Measurements from ENCODE around the gene CNTNAP1. TPM values are rescaled to one million over a fixed set of nuclear protein-coding genes. Genes with fewer than 3 reads are reported as not detected.

CNTNAP1 gene
- total RNA-seq, 1 donor from 2014 or later, result 6.7 TPM

DNA sequence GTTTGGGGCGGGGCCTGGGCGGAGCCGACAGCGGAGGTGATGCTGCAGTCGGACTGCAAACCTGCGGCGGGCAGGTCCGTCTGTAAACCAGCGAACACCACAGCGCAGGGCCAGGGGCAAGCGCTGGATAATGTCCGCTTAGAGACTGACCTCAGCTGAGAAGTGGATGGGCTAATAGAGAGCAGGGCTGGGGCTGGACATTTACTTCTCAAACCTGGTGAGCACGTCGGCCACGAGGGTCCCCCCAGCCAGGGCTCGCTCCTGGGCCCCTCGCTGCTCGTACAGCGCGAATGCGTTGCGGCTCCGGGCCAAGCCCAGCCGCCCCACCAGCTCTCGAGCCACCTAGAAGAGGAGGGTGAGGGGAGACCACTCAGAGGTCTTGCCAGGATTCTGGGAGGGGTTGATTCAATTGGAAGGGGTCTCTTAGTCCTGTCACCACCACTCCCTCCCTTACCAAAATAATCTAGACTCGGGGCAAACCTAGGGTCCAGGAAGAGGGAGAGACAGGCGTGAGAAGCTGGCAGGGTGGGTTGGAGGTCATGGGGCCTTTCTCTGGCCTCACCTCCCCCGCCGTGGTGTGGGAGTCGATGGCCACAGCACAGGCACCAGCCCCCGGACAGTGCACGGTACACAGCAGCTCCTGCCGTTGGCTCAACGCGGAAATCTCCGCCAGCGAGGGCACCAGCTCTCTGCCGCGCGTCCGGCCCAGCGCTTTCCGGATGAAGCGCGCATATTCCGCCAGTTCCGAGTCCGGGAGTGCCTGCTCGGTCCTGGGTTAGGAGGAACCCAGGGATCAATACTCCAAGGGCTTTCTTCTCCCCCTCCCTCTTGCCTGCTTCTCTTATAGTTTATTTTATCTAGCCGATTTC is 11.3 kb upstream of the CNTNAP1 start:
- no peak for DNase-seq (ENCODE audit: low read depth in 2 of 2)

DNA sequence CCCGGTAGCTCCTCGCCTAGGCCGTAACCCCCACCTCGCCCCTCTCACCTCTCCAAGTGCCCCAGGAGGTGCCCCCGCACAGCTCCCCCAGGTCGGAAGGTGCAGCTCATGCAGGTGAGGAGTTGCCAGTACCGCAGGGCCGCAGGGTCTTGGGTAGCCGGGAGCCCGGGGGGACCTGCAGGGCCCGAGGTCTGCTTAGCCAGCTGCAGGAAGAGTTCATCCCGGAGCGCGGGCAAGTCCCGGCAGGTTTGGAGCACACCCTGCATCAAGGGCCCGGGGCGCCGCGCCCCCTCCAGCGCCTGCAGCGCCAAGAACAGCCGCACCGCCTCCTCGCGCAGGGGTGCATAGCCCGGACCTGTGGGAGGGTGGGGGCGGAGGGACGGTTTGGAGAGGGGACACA is 10.3 kb upstream of the CNTNAP1 start:
- DNase-seq (ENCODE audit: low read depth in 2 of 2), result no peak

DNA sequence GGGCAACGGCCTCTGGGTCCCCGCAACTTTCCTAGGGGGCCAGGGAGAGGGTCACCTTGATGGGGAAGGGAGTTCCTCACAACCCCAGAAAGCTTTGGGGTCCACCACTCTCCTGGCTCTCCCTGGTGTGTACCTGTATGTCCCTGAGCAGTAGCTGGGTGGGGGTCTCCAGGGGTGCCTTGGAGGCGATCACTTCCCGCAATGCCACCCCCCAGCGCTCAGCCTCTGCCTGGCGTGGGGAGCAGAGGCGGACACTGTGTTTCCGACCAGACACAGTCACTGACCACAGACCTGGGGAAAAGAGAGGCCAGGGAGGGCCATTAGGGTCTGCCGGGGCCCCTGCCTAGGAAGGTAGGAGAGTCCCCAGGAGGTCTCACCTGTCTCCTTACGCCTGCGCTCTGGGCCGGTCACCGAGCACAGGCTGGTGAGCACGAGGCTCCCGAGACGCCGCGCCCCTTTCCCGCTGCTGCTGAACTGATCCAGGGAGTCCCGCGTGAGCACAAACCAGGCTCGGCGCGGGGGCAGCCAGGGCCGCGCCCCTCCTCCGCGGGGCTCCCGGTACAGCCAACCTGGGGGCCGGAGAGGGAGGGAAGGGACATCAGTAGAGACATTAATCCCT is 9.0 kb upstream of the CNTNAP1 start:
- no peak for DNase-seq (ENCODE audit: low read depth in 2 of 2)

DNA sequence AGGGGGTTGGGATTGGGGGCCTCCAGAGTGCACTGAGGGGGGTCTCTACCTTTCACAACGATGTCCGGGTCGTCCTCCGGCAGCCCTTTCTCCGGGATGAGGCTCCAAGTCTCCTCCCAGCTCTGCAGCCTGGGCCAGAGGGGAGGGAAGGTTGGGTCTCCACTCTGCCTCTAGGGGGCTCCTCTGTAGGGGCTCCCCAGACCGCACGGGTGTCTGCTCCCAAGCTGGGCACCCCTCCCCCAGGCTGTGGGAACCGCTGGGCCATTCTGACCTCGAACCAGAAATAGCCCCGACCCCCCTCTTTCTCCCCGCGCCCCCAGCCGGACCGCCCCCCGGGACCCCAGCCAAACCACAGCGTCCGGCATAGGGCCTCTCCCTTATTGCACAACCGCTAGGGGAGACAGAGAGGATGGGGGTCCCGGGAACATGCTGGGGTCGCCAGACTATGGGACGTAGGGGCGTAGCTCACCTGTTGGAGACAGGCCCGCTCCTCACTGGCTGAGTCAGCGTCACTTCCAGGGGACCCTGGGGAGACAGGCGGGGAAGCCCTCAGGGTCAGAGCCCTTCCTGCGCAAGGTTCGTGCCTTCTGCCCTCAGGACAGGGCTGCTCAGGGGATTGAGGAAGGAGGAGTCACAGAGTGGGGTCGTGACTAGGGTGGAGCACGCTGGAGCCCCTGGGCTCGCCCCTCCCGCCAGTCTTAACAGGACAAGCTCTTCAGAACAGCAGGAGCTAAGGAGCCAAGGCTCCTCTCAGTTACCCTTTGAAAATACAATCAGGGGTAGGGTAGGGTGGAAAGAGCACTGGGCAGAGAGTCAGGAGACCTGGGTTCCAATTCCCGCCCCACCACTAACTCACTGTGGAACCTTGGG is 8.2 kb upstream of the CNTNAP1 start:
- peak; percentile 62 to 63 for DNase-seq (ENCODE audit: low read depth in 2 of 2)

DNA sequence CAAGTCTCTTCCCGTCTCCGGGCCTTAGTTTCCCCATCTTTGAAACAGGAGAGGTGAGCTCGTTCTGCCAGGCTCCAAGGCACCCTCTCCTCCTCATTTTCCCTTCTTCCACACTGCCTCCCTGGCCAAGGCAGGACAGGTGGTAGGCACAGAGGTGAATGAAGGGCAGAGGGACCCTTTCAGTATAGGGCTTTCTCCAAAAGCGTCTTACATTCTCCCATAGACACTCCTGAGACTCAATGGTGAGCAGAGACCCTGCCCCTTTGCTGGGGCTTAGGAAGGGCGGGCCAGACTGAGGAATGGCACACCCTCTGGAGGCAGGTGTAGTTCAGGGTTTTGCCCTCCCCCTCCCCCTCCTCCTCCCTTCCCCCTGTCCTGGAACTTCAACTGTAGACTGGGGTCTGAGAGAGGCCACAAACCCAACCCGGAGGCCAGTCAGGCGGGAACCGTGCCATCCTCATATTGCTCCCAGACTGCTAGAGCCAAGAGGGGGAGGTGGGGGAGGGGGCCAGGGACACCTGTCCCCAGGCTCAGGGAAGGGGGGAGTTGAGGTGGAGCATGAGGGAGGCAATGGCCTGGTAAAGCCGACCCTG is 7.5 kb upstream of the CNTNAP1 start:
- peak in 1 of 2 donors; percentile 18 for DNase-seq (ENCODE audit: low read depth in 2 of 2)

DNA sequence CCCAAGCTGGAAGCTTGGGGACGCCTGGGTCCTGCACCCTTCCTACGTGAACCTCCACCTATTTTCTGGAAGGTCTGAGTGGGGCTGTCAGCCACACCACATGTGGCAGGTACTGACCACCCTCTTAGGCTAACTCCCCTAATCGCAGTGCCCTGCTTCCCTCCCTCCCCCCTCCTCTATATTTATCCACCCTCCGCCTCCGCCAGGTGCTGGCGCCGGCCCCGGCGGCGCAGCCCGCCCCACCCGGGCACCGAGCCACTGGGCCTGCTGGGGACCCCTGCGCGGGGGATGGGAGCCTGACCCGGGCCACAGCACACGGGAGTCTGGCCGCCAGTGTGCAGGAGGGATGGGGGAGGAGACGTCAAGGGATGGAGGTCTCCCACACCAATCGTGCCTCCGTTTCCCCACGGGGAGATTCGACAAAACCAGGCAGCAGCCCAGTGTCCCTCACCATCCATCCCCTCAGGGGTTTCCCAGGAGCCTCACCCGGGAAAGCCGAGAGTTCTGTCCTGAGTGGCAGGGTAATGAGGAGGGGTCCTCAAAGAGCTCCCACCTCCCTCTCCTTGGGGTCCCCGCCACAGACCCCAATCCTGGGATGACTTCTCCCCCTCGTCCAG is 6.9 kb upstream of the CNTNAP1 start:
- DNase-seq (ENCODE audit: low read depth in 2 of 2), result peak in 1 of 2 donors; percentile 18

DNA sequence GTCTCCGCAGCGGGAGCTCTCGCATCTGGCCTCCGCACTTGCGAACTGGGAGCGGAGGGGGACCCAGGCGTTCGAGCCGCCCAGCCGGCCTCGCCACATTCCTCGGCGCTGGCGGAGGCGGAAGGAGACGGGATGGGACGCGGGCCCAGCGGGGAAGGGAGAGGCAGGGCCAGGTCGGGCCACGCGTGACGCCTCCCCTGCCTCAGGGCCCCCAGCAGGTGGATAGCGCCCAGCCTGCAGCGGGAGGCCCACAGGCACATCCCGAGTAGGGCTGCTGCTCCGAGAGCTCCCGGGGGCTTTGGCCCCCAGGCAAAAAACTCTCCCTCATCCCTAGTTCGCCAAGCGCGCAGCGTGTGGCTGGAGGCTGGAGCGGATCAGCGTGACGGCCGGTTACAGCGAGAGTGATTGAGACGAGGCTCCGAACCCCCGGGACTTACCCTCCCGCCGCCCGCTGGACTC is 6.3 kb upstream of the CNTNAP1 start:
- peak; percentile 61 to 65 for DNase-seq (ENCODE audit: low read depth in 2 of 2)

DNA sequence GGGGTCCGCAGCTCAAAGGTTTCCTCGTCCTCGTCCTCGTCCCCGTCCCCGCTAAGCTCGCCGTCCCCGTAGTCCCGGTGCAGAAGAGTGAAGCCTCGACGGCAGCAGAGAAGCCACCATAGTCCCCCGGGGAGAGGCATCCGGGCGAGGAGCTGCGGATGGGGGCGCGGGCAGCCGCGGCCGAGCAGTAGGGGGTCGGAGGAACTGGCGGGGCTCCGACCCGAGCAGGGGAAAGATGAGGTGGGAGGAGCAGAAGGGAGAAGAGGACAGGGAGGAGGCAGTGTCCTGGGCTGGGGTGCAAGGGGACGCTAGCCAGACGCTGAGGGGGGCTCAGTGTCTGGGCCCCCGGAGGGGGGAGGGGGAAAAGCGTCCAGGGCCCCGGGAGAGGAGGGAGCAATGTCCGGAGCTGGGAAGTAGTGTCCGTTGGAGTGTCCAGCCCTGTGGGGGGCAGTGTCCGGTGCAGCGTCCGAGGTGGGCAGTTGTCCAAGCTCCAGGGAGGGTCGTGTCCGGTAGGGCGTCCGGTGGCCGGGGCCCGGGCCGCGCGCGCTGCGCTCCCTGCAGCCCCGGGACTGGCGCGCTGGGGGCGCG is 5.8 kb upstream of the CNTNAP1 start, which contains the start of gene PLEKHH3:
Gene PLEKHH3, minus strand, starts transcription at position 571 of the 588 bp plus-strand sequence. Its CDS starts 431 bp downstream, at position 140.
- no peak for DNase-seq (ENCODE audit: low read depth in 2 of 2)

DNA sequence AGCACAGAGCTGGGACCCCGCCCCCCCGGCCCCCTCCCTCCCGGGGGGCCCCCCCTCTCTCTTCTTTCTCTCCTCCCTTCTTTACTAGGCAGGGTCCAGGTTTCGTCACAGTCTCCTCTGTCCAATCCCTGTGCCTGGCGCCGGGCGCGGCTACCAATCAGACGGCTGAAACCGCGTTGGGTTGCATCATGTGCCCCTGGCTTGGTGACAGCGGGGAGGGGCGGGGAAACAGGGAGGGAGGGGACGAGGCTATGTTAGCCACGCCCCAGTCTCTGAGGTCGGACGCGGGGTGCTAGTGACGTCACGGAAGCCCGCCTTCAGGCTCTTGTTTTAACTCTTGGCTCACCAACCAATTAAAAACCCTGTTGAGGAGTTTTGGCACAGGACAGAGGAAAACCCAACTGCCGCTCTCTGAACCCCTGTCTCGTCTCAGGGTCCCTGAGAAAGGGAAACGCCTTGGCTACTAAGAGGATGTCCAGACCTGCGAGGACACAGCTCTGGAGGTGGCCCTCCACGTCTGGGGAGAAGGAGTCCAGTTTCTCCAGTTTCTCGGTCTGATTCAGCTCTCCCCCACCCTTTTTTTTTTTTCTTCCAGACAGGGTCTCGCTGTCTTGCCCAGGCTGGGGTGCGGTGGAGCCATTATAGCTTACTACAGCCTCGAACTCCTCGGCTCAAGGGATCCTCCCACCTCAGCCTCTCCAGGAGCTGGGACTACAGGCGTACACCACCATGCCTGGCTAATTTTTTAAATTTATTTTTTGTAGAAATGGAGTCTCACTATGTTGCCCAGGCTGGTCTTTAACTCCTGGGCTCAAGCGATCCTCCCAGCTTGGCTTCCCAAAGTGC is 5.1 kb upstream of the CNTNAP1 start:
- peak; percentile 100 for DNase-seq (ENCODE audit: low read depth in 2 of 2)

DNA sequence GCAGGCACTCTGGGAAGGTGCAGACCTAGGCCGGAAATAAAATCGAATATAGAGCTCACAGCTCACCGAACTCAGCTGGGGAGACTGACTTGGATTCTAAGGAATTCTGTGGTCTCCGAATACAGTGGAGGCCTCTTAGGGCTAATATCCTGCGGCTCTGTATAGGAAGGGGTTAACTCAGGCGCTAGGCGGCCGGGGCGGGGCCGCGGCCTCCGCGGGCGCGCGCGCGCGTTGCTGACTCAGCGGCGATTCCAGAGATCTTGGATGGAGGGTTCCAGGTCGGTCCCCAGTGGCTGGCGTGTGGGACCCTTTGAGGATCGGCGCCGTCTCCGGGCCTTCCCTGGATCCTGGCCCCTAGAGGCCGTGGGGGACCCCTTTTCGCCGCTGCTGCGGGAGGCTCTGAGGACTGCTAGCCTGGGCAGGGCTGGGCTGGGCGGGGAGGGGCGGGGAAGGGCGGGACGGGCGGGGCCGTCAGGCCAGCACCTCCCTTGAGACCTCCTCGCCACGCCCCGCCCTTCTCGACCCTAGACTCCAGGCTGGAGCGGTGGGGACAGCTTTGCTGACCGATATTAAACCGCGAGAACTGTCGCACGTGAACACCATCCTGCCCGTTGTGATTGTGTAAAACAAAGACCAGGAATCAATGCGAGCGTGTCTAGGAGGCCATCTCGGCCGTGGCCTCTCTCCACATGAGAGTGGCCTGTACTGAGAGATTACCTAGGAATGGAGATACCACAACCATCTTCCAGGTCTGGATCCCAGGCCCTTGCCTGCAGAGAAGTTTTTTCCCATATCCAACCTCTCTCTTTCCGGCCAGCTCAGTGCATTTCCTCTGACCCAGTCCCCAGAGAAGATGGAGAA is 4.2 kb upstream of the CNTNAP1 start:
- peak; percentile 79 to 86 for DNase-seq (ENCODE audit: low read depth in 2 of 2)

DNA sequence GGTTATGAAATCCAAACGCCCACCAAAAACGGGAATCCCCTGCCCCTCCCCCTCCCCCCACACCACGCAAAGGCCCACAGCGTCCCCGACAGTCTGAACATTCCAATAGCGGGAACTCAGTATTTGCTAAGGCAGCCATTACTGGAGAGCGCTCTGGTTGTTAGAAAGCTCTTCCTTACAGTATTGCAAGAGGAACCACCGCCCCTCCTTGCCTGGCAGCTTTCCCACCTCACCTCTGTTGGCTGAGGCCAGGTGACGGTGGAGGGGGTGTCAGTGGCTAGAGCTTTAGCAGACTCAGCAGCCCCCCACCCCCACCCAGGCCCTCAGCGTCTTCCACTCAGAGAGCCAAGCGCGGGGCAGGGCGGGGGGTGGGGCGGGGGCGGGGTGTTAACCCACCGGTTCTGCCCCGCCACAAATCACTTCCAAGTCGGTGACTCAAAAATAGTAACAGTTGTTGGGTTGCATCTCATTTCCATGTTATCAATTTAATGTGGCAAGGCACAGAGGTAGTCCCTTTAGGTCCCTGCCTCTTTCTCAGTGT is 3.3 kb upstream of the CNTNAP1 start:
- peak; percentile 48 to 57 for DNase-seq (ENCODE audit: low read depth in 2 of 2)

DNA sequence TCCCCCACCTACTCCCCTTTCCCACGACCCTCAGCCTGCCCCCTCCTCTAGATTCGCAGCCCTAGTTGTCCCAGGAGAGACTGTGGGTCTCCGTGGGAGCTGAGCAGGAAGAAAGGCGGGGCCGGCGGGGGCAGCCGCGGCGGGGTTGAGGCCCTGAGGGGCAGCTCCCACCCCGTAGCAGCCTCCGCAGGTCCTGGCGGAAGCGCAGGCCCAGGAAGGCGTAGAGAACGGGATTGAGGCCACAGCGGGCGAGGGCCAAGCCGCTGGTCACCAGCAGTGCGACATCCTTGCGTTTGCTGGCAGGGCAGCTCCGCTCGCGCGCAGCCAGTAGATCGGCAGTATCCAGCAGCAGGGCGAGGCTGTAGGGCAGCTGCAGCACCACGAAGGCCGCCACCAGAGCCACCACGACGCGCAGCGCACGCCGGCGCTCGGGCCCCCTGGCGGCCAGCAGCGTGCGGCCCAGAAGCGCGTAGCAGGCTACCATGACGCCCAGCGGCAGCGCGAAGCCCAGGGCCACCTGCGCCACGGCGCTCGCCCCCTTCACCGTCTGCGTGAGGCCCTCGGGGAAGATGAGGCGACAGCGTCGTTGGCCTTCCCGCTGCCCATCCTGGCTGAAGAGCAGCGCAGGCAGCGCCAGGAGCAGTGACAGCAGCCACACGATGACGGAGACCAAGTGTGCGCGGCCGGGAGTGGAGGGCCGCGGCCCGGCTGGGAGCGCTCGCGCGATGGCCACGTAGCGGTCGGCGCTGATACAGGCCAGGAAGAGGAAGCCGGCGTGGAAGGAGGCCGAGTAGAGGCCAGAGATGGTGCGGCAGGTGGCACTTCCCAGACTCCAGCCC is 2.6 kb upstream of the CNTNAP1 start:
- peak; percentile 88 to 93 for DNase-seq (ENCODE audit: low read depth in 2 of 2)

DNA sequence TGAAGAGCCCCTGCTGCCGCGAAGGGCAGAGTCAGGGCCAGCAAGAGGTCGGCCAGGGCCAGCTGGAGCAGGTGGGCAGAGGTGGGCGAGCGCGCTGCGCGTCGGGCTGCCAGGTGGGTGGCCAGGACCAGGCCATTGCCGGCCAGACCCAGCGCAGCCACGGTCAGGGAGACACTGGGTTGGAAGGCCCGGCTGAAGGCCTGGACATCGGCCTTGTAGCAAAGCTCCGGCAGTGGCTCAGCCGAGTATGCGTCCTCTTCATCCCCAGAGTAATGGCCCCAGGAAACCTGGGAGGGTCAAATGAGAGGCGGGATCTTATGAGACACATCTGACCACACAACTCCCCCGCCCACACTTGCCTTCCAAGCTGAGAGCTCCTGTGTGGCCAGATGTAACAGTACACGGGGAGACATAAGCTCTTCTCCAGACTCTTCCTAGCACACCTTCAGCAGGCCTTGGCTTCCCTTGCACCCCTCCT is 2.0 kb upstream of the CNTNAP1 start:
- no peak for DNase-seq (ENCODE audit: low read depth in 2 of 2)

DNA sequence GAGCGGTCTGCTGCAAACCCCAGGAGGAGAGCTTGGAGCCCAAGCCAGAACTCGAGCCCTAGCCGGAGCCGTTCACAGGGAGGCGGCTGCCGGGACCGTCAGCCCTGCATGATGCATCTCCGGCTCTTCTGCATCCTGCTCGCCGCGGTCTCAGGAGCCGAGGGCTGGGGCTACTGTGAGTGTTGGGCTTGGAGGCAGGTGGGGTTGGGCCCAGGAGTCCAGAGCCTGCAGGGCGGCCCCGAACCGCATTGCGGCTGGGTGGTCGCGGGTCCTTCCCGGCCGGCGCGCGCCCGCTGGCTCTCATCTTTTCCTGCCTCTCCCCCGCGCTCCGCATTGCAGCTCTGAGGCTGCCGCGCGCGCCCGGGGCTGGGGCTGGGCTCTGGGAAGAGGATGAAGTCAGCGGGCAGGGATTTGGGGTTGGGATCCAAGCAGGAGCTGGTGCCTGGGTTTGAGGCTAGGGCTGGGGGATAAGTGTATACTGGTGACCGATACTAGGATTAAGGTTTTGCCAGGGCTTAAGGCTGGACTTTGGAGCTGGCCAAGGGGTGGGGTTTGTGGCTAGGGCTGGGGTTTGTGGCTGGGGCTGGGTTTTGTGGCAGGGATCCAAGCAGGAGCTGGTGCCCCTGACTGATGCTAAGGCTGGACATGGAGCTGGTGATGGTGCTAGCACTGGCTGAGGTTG is 532 bp downstream of the CNTNAP1 start:
- peak; percentile 45 to 77 for DNase-seq (ENCODE audit: low read depth in 2 of 2)

DNA sequence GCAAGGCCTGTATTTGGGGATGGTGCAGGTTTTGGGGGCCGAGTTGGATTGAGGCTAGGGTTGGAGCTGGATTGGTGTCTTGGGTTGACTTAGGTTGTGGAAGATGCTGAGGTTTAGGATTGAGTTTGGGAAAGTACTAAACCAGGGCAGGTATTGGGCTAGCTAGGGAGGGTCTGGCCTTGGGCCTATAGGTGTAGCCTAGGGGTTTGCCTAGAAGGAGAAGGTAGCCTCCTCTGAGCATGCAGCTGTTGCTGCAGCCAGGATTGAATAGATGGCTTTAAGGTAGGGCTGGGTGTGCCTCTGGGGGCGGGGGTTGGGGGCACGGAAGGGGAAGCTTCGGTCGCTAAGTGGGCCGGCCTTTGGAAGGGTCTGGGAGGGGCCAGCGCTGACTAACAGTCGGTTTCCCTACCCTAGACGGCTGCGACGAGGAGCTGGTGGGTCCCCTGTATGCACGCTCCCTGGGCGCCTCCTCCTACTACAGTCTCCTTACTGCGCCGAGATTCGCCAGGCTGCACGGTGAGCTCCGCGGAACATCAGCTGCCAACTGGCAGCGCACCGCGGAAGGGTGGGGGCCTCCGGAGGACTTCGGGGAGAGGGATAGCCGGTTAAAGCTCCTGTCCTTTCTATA is 1.2 kb downstream of the CNTNAP1 start:
- DNase-seq (ENCODE audit: low read depth in 2 of 2), result peak; percentile 42 to 67

DNA sequence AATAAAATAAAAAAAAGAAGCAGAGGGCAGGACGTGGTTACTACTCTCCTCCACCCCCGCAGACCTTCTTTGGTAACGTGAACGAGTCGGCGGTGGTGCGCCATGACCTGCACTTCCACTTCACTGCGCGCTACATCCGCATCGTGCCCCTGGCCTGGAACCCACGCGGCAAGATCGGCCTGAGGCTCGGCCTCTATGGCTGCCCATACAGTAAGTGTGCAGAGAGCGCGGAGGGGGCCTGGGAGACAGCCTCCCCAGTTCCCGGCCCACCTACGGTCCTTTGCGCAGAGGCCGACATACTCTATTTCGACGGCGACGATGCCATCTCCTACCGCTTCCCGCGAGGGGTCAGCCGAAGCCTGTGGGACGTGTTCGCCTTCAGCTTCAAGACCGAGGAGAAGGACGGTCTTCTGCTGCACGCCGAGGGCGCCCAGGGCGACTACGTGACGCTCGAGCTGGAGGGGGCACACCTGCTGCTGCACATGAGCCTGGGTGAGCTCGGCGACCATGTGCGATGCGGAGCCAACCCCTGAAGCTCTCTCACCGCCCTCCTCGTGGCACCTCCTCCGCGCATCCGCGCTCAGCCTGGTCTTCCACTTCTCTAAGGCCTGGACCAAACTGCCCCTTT is 2.7 kb downstream of the CNTNAP1 start:
- DNase-seq (ENCODE audit: low read depth in 2 of 2), result no peak

Measured in lung microvascular endothelial cell (primary cell).